ENCODE measurements around the gene TEX13D. TPM values are rescaled to one million over a fixed set of nuclear protein-coding genes. Genes with fewer than 3 reads are reported as not detected.

The TEX13D gene
- total RNA-seq, 4 donors from 2014 or later: not detected

GRCh38 chrX:124378643-124379042 is 46.2 kb downstream of the TEX13D start:
- Histone ChIP-seq H3K4me3 (no peak overlapping the region), H3K36me3 (no peaks in the 10 kb centered on the region), H3K27me3 (no peaks in the 10 kb centered on the region), H3K27ac (no peak overlapping the region), H3K4me1 (no peaks in the 10 kb centered on the region), H3K9me3 (no peaks in the 10 kb centered on the region)
- 49% methylated on average over 4 of the region's 4 CpGs for WGBS
- DNase-seq (ENCODE audit: low spot score in 2 of 2): no peak
- TF ChIP-seq CTCF (IDR thresholded peaks at IDR 0.05) (no peak), POLR2A (IDR thresholded peaks at IDR 0.05) (no peak), POLR2AphosphoS5 (IDR thresholded peaks at IDR 0.05) (no peak), EP300 (IDR thresholded peaks at IDR 0.05) (no peak)

GRCh38 chrX:124383354-124383753 is 50.9 kb downstream of the TEX13D start:
- 59% methylated on average over 4 of the region's 4 CpGs for WGBS
- Histone ChIP-seq H3K27ac (no peak overlapping the region), H3K9me3 (no peaks in the 10 kb centered on the region), H3K27me3 (no peaks in the 10 kb centered on the region), H3K4me1 (no peaks in the 10 kb centered on the region), H3K36me3 (no peaks in the 10 kb centered on the region), H3K4me3 (no peak overlapping the region)
- TF ChIP-seq POLR2A (IDR thresholded peaks at IDR 0.05) (no peak), POLR2AphosphoS5 (IDR thresholded peaks at IDR 0.05) (no peak), EP300 (IDR thresholded peaks at IDR 0.05) (no peak), CTCF (IDR thresholded peaks at IDR 0.05) (no peak)
- DNase-seq (ENCODE audit: low spot score in 2 of 2): no peak

GRCh38 chrX:124386401-124386800 is 53.9 kb downstream of the TEX13D start:
- no peak overlapping the region for H3K27ac ChIP-seq
- H3K9me3 ChIP-seq: no peaks in the 10 kb centered on the region
- DNase-seq (ENCODE audit: low spot score in 2 of 2): no peak
- TF ChIP-seq POLR2A (IDR thresholded peaks at IDR 0.05) (no peak), EP300 (IDR thresholded peaks at IDR 0.05) (no peak), CTCF (IDR thresholded peaks at IDR 0.05) (no peak), POLR2AphosphoS5 (IDR thresholded peaks at IDR 0.05) (no peak)
- no peaks in the 10 kb centered on the region for H3K27me3 ChIP-seq
- 58% methylated on average over 6 of the region's 6 CpGs for WGBS
- no peak overlapping the region for H3K4me3 ChIP-seq
- no peaks in the 10 kb centered on the region for H3K36me3 ChIP-seq
- no peaks in the 10 kb centered on the region for H3K4me1 ChIP-seq

Other genes with a start within 250 kb of the TEX13D start
- under 1 TPM in 1 of 4 donors, not detected in 3; 0.89 TPM for gene SH2D1A, start 13.9 kb downstream of the TEX13D start, total RNA-seq

All from suprapubic skin (tissue), 4 donors.